K562 (cell line): ENCODE data around the gene YIPF1. TPM values are rescaled to one million over a fixed set of nuclear protein-coding genes. Genes with fewer than 3 reads are reported as not detected.

Experiments
- ARHGAP35 ChIP-seq: fragments of 450-650 bp; IDR thresholded peaks from 2 replicates; pipeline ENCODE4 v1.6.1; 2018; ENCODE audit not compliant: partially characterized antibody
- BCOR ChIP-seq: fragments of 450-650 bp; IDR thresholded peaks from 2 replicates; pipeline ENCODE4 v1.6.1; 2016
- CBX3 ChIP-seq, 2 experiments: IDR thresholded peaks; 1 replicate in 1 of 2; 2 replicates in 1 of 2; pipeline ENCODE4 v1.6.1; 2012; ENCODE audit warnings: inconsistent platforms in 2 of 2, low read length in 2 of 2, borderline replicate concordance in 1 of 2, control low read depth in 1 of 2
- CBX8 ChIP-seq: fragments of 200-600 bp; sonication (generic); IDR thresholded peaks from 2 replicates; pipeline ENCODE4 v1.6.1; 2012; ENCODE audit warnings: borderline replicate concordance, mixed run types, low read depth, mild to moderate bottlenecking, moderate library complexity, mixed read lengths, low read length, control low read depth, inconsistent platforms; ENCODE audit not compliant: poor library complexity, severe bottlenecking; ENCODE audit errors: extremely low read depth
- E4F1 ChIP-seq: fragments of 250-450 bp; sonication (Bioruptor Pico); IDR thresholded peaks from 2 replicates; pipeline ENCODE4 v1.5.0; 2021; ENCODE audit warnings: mild to moderate bottlenecking, borderline replicate concordance
- ETV1 ChIP-seq: fragments of 450-650 bp; conservative IDR thresholded peaks from 2 replicates; pipeline ENCODE4 v1.6.1; 2016; ENCODE audit warnings: missing genetic modification characterization, control low read depth, low read depth, missing compliant biosample characterization
- IFI16 ChIP-seq: fragments of 250-450 bp; sonication (Bioruptor Pico); IDR thresholded peaks from 2 replicates; pipeline ENCODE4 v2.1.2; 2022; ENCODE audit warnings: mild to moderate bottlenecking, inconsistent platforms
- LCOR ChIP-seq: sonication (generic); formaldehyde crosslinking; IDR thresholded peaks from 2 replicates; pipeline ENCODE4 v1.8.0; 2022; ENCODE audit warnings: mild to moderate bottlenecking, missing genetic modification reagents
- POU5F1 ChIP-seq: fragments of 150-350 bp; IDR thresholded peaks from 2 replicates; pipeline ENCODE4 v1.6.1; 2014; ENCODE audit warnings: borderline replicate concordance, low read length, low read depth, mild to moderate bottlenecking; ENCODE audit not compliant: partially characterized antibody
- PRPF4 ChIP-seq: fragments of 200-400 bp; formaldehyde crosslinking; IDR thresholded peaks from one replicate; pipeline ENCODE4 v1.6.1; 2017; ENCODE audit warnings: low read length, low read depth, mild to moderate bottlenecking; ENCODE audit not compliant: insufficient read depth, poor library complexity, severe bottlenecking
- PTBP1 ChIP-seq: fragments of 200-400 bp; formaldehyde crosslinking; IDR thresholded peaks from 2 replicates; pipeline ENCODE4 v1.6.1; 2017; ENCODE audit warnings: low read depth, low read length
- SMAD1 ChIP-seq: fragments of 150-350 bp; IDR thresholded peaks from 2 replicates; pipeline ENCODE4 v1.6.1; 2014; ENCODE audit warnings: low read length, low read depth; ENCODE audit not compliant: partially characterized antibody
- SPI1 ChIP-seq: IDR thresholded peaks from 2 replicates; pipeline ENCODE4 v1.6.1; 2011; ENCODE audit warnings: low read depth, low read length, control low read depth, borderline replicate concordance
- SRF ChIP-seq, 2 experiments: fragments of 250-450, 450-650 bp in 1 of 2; sonication (Bioruptor Pico) in 1 of 2; sonication (generic) in 1 of 2; formaldehyde crosslinking; IDR thresholded peaks; 2 replicates each; pipeline versions ENCODE4 v1.5.0 to v1.5.1; 2020 to 2022; ENCODE audit warnings: mild to moderate bottlenecking in 1 of 2, missing genetic modification reagents in 1 of 2
- TAF15 ChIP-seq: fragments of 200-400 bp; formaldehyde crosslinking; IDR thresholded peaks from 2 replicates; pipeline ENCODE4 v1.6.1; 2017; ENCODE audit warnings: mild to moderate bottlenecking, low read depth, low read length, moderate library complexity
- ZNF184 ChIP-seq: sonication (generic); formaldehyde crosslinking; IDR thresholded peaks from 2 replicates; pipeline ENCODE4 v1.5.0; 2020; ENCODE audit warnings: missing genetic modification reagents
- ZNF551 ChIP-seq: fragments of 250-450 bp; sonication (Bioruptor Pico); IDR thresholded peaks from 2 replicates; pipeline ENCODE4 v1.5.0; 2021; ENCODE audit warnings: mild to moderate bottlenecking, moderate library complexity
- polyA plus RNA-seq, 8 experiments: library from polyadenylated mRNA; depleted of rRNA in 4 of 8; stranded (reverse) in 5 of 8; unstranded in 3 of 8; fragments of >200 nt; fragmentation: Nextera tagmentation in 2 of 8; fragmentation: Illumina TruSeq in 1 of 8; extraction: Ambion mirVana in 2 of 8; extraction: Trizol in 1 of 8; gene quantifications; 2 replicates each; pipeline versions ENCODE4 v1.2.1 to v1.2.3, GENCODE V29; 2011 to 2014; ENCODE audit warnings: inconsistent platforms in 1 of 8, missing spikeins in 1 of 8
- total RNA-seq, 7 experiments: library from RNA; depleted of rRNA in 6 of 7; stranded (reverse); fragments of >200 nt in 6 of 7; fragmentation: Illumina TruSeq in 2 of 7; extraction: Trizol in 2 of 7; gene quantifications; 2 replicates each; pipeline versions ENCODE4 v1.2.1 to v1.2.3, GENCODE V29; 2011 to 2021; ENCODE audit warnings: low replicate concordance in 1 of 7
- TF ChIP-seq, protein P1 (sequence below): sonication (generic); formaldehyde crosslinking; IDR thresholded peaks from 2 replicates; pipeline ENCODE4 v1.8.1; 2023; ENCODE audit warnings: mild to moderate bottlenecking, missing genetic modification reagents
- TF ChIP-seq, protein P2 (sequence below), 2 experiments: IDR thresholded peaks; 2 replicates each; pipeline ENCODE4 v1.6.1; 2012; ENCODE audit warnings: improper control_type of control experiment in 2 of 2, low read depth in 2 of 2, low read length in 2 of 2, borderline replicate concordance in 1 of 2

The YIPF1 gene
- total and polyA plus RNA-seq, 9 of the 15 experiments (the other 6 are each of a cell fraction or from before 2014, with no cell fraction given): 11.5 to 37.5 (median 19.2) TPM

- TF ChIP-seq LCOR: no peak; the same call in 1 of the 2 replicates
- TF ChIP-seq PRPF4: no peak
- TF ChIP-seq POU5F1: no peak
- no peak for TF ChIP-seq IFI16 (CRISPR knock-in tag)
- TF ChIP-seq ZNF184 (CRISPR knock-in tag): no peak
- TF ChIP-seq ETV1: no peak; the same call in none of the 2 replicates
- no peak for TF ChIP-seq SMAD1
- peak; percentile 33; the same call in 1 of the 2 replicates for TF ChIP-seq SPI1
- peak in 1 of 2 experiments; percentile 47; a peak in 2 of 4 replicates for TF ChIP-seq SRF (CRISPR knock-in tag; IDR thresholded peaks at IDR 0.05)
- TF ChIP-seq, protein P1, sequence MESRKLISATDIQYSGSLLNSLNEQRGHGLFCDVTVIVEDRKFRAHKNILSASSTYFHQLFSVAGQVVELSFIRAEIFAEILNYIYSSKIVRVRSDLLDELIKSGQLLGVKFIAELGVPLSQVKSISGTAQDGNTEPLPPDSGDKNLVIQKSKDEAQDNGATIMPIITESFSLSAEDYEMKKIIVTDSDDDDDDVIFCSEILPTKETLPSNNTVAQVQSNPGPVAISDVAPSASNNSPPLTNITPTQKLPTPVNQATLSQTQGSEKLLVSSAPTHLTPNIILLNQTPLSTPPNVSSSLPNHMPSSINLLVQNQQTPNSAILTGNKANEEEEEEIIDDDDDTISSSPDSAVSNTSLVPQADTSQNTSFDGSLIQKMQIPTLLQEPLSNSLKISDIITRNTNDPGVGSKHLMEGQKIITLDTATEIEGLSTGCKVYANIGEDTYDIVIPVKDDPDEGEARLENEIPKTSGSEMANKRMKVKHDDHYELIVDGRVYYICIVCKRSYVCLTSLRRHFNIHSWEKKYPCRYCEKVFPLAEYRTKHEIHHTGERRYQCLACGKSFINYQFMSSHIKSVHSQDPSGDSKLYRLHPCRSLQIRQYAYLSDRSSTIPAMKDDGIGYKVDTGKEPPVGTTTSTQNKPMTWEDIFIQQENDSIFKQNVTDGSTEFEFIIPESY (CRISPR knock-in tag): peak; percentile 13; the same call in 1 of the 2 replicates
- peak in 1 of 2 experiments; percentile 97; a peak in 2 of 3 replicates for TF ChIP-seq CBX3 (IDR thresholded peaks at IDR 0.05; ENCODE audit: borderline replicate concordance in 1 of 2, low read length in 2 of 2)
- no peak for TF ChIP-seq ARHGAP35
- TF ChIP-seq TAF15: no peak
- TF ChIP-seq, protein P2, sequence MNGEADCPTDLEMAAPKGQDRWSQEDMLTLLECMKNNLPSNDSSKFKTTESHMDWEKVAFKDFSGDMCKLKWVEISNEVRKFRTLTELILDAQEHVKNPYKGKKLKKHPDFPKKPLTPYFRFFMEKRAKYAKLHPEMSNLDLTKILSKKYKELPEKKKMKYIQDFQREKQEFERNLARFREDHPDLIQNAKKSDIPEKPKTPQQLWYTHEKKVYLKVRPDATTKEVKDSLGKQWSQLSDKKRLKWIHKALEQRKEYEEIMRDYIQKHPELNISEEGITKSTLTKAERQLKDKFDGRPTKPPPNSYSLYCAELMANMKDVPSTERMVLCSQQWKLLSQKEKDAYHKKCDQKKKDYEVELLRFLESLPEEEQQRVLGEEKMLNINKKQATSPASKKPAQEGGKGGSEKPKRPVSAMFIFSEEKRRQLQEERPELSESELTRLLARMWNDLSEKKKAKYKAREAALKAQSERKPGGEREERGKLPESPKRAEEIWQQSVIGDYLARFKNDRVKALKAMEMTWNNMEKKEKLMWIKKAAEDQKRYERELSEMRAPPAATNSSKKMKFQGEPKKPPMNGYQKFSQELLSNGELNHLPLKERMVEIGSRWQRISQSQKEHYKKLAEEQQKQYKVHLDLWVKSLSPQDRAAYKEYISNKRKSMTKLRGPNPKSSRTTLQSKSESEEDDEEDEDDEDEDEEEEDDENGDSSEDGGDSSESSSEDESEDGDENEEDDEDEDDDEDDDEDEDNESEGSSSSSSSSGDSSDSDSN (IDR thresholded peaks at IDR 0.05; ENCODE audit: borderline replicate concordance in 1 of 2, low read depth in 2 of 2, low read length in 2 of 2): no peak
- peak; percentile 97 for TF ChIP-seq PTBP1
- peak; percentile 100 for TF ChIP-seq BCOR
- no peak for TF ChIP-seq ZNF551
- no peak for TF ChIP-seq E4F1 (CRISPR knock-in tag)
- no peak for TF ChIP-seq CBX8
Measured at GRCh38 chr1:53889304-53890298, at the start of gene YIPF1 (continued).
